NCI-H2029 (cell line): ENCODE results near the gene GNAI1.
"Not testable (repeated sequence)": the region's sequence is repeated elsewhere in the genome, so short reads cannot be mapped to it uniquely, and the experiment has no call there.

ENCODE experiments used
- DNase-seq: peaks from one replicate; lab custom pipeline; 2025; lab: John Stamatoyannopoulos, UW

The GNAI1 gene

DNA sequence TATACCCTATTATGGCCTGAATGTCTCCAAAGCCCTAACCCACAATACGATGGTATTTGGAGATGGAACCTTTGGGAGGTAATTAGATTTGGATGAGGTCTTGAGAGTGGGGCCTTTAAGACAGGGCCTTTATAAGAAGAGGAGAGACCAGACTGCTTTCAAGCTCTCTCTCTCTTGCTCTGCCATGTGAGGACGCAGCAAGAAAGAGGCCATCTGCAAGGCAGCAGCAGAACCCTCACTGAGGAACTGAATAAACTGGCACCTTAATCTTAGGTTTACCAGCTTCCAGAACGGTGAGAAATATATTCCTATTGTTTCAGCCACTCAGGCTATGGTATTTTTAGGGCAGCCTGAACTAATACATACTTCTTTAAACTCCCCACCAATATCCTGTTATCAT lies 2.0 kb upstream of the GNAI1 start:
- DNase-seq: no peak

DNA sequence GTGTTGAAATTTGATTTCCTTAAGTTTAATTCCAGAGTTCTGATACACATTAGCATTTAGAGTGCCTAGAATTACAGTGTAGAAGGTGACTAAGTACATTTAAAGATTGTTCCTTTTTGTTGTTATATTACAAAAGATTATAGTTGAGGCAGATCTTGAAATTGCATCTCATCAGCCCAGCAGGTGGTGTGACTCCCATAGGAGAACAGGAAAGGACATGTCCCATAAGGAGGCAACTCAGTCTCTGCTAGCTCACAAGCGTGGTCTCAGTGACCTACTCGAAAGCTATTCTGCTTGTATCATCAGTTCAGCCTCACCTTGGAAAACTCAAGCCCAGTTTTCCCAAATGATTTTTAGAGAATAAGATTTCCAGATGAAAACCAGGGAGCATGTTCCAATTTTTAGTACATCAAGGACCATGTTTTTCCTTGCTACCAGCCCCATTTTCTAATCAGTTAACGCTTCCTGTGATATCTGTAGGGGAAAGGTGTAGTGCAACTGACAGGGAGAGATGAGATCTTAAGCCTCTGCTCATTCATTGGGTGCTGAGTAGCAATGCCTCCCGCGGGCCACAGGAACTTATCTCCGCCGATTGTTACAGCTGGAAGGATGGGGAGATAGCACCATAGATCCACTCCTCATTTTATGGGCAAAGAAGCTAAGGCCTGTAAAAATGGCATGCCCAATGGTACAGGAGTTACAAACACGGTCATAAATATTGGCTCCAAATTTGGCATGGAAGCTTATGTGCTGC lies 1.1 kb upstream of the GNAI1 start:
- DNase-seq: no peak

DNA sequence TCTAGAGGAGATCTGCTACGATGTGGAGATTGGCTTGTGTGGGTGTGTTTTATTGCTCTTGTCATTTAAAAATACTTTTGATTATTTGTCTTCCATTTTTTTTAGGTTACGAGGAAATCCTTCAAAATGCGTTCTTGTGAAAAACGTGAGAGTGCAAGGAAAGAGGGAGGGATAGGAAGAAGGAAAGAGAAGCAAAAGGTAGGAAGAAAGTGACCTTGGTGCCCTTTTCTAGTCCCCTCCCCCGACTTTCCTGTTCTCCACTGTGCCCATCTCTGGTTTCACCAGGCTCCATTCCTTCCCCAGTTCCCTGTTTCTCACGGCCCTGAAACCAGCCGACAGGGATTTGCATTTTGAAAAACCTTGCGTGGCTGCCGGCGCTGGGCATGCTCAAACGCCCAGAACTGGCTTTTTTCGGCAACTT lies 506 bp upstream of the GNAI1 start:
- DNase-seq: no peak

DNA sequence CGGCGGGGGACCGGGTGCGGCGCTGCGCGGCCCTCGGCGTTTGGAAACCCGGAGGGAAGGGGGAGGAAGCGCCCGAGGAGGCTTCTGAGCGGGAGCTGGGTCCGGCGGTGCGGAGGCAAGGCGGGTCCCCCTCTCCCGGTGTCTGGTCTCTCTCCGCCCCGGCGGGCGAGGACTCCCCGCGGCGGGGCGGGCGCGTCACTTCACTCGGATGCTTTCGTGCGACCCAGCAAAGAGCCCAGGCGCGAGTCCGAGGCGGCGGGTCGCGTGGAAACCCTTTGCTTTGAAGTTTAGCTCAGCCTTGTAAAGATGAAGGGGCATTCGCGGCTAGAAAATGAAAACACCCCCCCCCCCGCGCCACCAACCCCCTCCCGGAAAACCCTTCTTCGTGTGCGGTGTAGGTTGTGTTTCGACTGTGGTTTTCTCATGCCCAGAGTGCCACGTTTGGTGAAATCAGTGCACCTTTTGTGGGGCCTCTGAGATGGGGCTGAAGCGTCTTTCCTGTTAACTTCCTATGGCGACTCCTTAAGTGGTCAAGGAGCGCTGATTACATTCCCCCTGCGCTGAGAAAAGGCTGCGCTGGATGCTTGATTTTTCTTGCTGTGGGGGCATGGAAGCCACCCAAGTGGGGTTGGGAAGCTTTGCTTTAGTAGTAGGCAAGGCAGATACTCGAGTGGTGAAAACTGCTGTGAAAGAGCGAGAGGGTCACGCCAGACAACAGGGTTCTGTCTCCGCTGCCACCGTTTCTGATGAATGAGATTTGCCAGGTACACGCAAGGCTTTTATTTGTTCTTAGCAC lies 876 bp downstream of the GNAI1 start:
- DNase-seq: no peak

DNA sequence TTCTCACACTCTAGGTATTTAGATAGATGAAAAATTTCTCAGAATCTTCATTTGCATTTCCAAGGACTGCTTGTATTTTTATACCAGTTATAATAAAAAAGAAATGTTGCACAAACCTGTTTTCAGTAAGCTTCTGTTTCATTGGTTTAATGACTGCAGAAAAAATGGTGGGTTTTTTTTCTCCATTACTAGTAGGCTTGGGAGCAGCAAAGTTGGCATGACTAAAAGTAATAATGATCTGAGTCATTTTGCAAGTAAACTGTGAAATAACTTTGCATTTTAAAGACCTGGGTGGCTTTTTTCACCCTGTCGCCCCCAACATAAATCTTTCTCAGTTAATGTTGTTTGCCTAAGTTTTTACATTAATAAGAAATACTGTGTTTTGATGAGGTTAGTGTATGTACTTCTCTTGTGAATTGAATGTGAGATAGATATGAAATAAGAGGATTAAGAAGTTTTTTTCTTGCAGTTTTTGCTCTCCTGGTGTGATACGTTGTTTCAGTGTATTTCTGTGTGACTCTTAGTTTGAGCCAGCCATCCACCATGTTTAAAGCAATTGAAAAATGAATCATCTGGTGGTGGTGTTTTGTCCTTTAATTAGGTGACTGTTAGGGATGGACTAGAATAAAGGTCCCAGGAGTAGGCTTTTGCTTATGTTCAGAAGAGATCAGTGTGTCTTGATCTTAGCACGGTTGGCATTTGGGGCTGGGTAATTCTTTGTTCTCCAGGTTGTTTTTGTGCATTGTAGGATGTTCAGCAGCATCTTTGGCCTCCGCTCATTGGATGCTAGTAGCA lies 1.8 kb downstream of the GNAI1 start:
- DNase-seq: no peak

DNA sequence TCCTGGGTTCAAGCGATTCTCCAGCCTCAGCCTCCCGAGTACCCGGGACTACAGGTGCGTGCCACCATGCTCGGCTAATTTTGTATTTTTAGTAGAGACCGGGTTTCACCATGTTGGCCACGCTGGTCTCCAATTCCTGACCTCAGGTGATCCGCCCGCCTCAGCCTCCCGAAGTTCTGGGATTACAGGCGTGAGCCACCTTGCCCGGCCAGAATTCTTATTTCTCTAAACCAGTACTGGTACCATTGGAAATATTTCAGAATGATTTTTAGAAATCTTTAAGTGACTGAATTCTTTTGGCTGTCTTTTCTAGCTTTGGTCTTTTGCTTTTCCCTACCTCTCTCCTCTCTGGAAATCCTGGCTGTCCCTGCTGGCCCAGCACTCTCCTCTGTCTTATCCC lies 2.8 kb downstream of the GNAI1 start:
- no peak for DNase-seq

DNA sequence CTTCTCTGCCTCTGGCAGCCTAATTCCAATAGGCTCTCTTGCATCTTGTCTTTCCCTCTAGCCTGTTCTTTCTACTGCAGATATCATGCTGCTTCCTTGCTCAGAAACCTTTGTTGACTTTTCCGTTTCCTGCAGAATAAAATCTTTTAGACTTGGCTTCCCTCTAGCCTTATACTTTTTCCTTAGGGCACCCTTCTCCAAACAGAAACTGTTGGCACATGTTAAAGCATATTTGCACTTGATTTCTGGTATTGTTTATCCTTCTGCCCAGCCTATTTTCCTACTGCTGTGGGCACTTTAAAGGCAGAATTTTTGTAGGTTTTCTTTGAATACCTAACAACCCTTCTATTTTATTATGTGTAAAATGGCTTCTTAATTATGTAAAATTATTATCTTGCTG lies 4.6 kb downstream of the GNAI1 start:
- DNase-seq: no peak

DNA sequence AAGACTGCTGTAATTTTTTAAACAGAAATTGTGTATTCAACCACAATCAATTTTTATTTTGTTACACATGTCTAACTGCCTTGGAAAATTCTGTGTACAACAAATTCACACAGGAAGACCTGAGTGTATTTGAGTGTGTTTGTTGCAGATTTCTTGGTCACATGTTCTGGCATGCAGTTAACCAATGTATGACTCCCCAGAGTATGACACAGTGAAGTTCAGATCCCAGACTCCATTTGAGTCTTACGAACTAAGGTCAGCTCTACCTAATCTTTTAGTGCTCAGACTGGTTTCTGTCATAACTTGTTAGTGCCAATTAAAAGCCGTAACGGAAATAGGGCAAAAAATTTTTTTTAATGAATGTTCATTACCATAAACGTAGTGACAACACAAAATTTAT lies 5.8 kb downstream of the GNAI1 start:
- no peak for DNase-seq

DNA sequence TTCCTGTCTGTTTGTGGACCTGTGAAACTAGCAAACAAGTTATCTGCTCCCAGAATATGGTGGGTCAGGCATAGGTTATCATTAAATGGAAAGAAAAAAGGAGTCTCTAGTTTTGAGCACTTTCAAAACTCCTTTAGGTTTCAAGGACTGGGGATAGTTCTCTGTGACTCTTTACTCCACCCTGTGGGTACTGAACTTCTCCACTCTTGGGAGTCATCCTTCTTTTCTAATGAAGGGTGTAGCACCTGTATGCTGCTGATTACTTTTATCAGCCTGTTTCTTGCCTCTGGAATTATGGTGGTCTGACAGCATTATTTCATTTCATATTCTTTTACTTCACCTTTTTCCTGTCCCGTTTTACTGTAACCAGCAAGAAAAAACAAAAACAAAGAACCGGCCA lies 6.7 kb downstream of the GNAI1 start:
- no peak for DNase-seq

DNA sequence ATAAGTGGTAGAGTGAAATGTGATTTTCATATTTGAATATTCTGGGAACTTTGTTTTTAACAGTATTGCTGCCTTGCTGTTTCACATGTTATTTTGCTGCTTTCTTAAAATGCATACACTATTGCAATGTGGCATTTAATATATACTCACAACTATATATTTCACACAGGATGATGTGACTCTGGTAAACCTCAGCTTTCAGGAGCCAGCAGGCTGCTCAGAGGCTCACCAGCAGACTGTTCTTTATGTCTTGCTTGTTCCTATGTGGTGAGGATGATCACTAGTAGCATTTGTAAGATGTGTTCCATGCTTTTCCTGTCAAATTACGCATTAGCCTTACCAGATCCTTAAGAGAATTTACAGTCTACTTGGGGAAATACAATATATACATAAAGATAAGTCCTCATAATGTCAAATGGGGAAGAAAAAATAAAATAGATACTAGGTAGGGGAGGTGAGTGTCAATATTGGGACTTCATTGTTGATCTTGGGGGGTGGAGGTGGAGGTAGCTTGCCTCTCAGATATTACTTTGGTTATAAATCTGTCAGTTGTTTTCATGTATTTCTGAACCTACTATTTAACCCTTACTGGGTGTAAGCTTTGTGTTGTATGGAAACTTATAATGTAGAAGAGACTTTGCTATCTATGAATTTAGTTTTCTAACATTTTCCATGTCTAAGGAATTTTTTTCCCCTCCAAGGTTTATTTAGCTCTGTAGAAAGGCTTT lies 8.4 kb downstream of the GNAI1 start:
- DNase-seq: no peak

DNA sequence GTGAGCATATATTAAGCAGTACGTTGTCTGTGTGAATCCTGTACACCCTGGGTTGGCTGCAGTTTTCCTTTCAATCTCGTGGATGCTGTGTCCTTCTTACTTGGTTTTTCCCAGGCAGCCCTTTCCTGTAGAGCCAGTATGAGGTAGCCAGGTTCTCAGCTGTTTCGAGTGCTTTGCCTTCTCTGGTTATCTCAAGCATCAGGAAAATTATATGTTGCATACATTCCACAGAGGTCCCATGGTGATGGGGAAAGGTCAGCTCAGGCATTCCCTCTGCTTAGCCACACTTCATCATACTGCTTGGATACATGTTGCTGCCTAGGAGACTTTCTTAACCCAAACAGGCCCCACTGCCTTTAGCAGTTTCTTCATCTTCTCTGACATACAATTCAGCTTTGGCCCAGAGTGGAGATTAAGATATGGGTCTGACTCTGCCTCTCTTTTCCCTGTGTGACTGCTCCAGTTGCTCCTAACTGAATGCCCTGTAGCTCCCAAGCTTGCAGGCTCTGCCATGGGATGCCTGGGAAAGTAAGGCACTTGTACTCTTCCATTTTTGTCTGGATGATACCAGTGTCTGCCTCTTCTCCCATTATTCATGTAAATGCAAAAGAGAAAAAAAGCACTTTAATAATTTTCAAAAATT lies 11.3 kb downstream of the GNAI1 start:
- DNase-seq: no peak

DNA sequence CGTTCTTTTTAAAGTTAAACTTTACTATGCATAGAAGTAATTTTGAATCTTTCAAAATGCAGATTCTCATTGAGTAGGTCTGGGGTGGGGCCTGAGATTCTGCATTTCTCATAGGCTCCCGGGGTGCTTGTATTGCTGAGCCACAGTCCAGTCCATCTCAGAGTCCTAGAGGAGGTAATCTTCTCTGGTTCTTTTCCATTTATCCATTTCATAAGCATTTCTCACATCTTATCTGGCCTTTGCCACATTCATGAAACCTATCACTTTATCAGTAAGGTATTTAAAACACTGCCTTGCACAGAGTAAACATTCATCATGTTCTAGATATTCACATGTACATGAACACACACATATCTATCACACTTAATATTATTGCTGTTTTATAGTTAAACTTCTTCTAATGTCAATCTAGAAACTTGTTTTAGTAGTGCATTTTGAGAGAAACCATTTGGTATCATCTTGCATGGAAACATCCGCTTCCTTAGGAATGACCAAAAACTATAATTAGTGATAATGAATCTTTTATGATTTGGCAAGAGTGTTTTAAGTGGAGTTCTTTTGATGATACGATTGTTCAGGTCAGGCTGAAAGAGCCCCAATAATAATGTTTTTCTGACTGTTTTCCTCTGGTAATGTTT lies 12.0 kb downstream of the GNAI1 start:
- no peak for DNase-seq

DNA sequence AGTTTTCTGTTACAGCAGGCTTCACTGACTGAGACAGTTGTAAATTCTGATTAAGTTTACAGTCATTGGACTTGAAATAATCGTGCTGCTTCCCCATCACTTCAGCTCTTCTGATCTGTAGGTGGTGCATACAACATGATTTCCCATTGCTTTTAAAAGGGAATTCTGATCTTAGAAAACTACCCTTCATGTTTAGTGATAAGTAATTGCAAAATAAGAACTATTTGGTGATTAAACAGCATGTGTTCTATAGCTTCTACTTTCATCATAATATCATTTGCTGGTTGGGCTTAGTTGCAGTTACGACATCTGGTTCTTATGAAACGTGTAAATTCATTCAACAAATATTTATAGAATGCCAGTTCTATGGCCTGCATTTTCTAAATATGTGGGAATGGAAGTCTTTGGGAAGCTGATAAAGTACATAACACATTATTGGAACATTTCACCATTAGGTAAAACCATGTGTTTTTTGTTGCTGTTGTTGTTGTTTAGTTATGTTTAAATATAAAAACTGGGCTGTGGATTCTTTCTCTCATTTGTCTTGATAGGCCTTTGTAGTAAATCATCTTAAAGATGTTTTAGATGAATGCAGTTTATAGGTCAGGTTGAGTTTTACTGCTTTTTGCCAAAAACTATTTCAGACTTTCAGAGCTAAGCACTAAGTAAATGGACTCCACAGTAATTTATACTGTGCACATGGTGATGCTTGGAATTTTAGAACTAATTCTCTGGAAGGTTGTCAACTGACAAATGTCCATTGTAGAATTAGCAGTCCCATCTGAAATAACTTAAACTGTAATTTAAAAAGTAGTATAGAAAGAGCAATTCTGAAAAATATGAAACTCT lies 13.1 kb downstream of the GNAI1 start:
- DNase-seq: no peak

DNA sequence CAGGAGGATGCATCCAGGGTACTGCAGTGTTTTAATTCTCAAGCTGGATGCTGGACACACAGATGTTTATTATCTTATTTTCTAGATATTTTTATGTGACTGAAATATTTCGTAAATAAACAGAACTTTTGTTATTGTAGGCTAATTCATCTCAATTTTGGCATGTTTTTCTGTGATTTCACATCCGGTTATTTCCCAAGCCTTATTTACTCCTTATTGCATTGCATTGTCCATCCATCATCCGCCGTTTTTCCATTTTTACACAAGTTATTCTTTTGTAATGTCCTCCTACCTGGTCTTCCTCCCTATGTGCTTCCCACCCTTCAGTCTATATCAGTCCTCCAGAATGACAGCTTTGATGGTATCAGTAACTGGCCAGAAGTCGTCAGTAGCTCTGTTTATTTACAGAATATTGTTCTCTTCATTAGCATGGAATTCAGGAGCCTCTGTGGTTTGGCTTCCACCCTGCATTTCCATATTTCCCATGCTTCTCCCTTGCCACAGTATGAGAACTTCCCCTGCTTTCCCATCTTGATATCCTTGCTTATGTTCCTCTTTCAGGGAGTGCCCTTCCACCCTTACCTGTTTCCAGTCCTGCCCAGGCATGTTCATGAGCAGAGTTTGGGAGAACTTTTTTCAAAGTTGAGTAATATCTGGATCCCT lies 16.1 kb downstream of the GNAI1 start:
- no peak for DNase-seq

DNA sequence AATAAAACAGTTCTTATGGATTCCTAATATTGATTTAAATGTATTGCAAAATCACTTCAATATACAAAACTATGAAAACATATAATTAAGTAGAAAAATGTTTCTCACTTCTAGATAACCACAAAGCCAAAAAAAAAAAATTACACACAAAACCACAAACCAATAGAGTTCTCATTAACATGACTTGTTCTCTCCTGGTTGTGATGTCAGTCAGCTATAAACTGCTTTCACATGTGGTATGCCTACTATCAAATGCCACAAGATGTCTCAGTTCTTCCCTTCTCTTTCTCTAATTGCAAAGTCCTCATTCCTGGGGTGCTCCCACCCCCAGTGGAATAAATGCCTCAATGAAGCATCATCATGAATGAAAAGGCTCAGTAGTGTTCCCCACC lies 16.6 kb downstream of the GNAI1 start:
- DNase-seq: no peak

DNA sequence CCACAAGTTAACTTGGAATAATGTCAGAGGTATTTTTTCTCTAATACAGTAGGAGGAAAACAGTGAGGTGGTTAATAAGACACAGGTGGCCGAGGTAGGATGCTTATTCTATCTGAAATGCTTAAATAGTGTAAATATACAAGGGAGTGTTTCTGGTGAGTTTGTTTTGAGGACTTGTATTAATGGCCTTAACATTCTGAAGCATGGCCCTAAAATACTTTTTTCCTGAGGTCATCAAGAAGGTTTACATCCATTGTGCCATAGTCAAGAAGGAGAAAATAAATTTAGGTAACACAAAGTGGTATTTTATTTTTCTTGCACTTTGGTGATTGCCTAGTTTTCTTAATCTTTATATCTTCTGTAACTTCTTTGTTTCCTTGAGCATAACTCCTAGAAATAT lies 18.8 kb downstream of the GNAI1 start:
- DNase-seq: no peak

DNA sequence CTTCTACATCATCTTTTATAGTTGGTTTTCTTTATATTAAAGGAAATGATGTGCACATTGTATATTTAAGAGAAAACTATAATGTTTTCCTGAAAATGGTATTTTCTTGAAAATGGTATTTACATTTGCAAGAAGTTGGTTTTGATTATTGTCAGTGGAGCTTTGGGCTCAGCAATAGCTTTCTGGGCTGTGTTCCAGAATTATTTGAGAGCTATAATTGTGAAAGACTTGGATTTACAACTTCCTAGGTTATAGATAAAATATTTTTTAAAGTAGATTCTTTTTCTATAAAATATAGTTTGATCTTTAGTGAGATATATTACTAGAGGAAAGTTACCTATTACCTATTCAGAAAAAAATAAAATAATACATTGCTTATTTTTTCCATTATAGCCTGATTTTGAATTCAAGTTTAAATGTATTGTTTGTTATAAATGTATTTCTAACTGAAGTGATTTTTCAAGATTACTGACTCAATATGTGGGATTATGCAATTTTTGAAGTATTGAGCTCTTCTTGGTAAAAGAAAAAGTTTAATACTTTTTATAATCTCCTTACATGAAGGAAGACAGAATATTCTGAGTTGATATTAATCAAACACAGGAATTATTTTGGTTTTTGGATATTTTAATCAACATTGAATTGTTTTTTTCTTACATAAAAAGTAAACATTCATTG lies 20.2 kb downstream of the GNAI1 start:
- no peak for DNase-seq

DNA sequence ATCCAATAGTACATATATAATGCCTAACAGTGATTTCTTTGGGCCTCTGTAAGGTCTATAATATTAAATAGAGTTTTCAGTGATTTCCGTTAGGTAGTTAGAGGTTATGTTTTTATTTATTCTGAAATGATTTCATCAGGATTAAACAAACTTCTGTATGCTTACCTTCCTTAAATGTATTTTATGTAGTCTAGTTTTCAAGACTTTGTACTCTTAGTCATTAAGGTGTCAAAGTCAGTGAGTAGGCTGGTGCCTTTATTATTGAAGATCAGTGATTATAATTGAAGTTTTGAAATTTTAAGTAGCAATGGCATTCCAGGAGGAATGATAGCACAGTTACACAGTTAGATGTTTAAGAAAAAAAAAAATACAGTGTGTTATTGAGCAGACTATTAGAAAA lies 20.7 kb downstream of the GNAI1 start:
- no peak for DNase-seq

DNA sequence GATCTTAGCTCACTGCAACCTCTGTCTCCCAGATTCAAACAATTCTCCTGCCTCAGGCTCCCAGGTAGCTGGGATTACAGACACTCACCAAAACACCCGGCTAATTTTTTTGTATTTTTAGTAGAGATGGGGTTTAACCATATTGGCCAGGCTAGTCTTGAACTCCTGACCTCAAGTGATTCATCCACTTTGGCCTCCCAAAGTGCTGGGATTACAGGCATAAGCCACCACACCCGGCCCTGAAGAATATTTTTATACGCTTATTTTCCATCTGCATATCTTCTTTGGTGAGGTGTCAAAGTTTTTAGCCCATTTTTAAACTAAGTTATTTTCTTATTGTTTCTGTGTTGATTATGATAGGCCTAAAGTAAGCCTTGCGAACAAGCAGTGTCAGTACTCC lies 23.1 kb downstream of the GNAI1 start:
- not testable (repeated sequence) for DNase-seq
